H1 (cell line): ENCODE results near the gene RTKN2. TPM values are rescaled to one million over a fixed set of nuclear protein-coding genes. Genes with fewer than 3 reads are reported as not detected.

Experiments
- CTCF ChIA-PET: fragments of 300-600 bp; sonication (Branson Sonifier 250); formaldehyde crosslinking; loops from one replicate; lab custom pipeline; 2021; ENCODE audit not compliant: partially characterized antibody; lab: Charles Lee
- POLR2A ChIA-PET: fragments of 300-600 bp; sonication (Branson Sonifier 250); formaldehyde crosslinking; loops from one replicate; lab custom pipeline; 2021; ENCODE audit warnings: inconsistent platforms; ENCODE audit not compliant: partially characterized antibody; lab: Charles Lee
- DNase-seq, 2 experiments: peaks; one replicate each; pipeline versions ENCODE4 v3.0.0 to v3.0.0-alpha.2; 2010 to 2022; ENCODE audit warnings: low spot score in 2 of 2, low read depth in 1 of 2, mixed read lengths in 1 of 2
- FAIRE-seq: peaks from 2 replicates; lab custom pipeline; 2011; peaks lifted over from hg19 to GRCh38; lab: Jason Lieb, UNC
- H2AFZ ChIP-seq: 2 replicates; pipeline ENCODE4 v1.8.1; 2012; ENCODE audit warnings: low read length, inconsistent platforms
- H2AK5ac ChIP-seq: 2 replicates; pipeline ENCODE4 v1.6.1; 2013; ENCODE audit warnings: low read depth, low read length
- H2BK120ac ChIP-seq: replicated peaks from 2 replicates; pipeline ENCODE3; 2013; ENCODE audit warnings: low read depth, low read length, inconsistent platforms
- H2BK12ac ChIP-seq: 2 replicates; pipeline ENCODE4 v1.6.1; 2013; ENCODE audit warnings: low read depth, low read length
- H2BK15ac ChIP-seq: 2 replicates; pipeline ENCODE4 v1.6.1; 2013; ENCODE audit warnings: low read length
- H2BK20ac ChIP-seq: 2 replicates; pipeline ENCODE4 v1.6.1; 2013; ENCODE audit warnings: low read length
- H2BK5ac ChIP-seq: 2 replicates; pipeline ENCODE4 v1.6.1; 2013; ENCODE audit warnings: low read depth, low read length
- H3K14ac ChIP-seq: 2 replicates; pipeline ENCODE4 v1.6.1; 2013; ENCODE audit warnings: inconsistent platforms; ENCODE audit not compliant: insufficient read length
- H3K18ac ChIP-seq: 2 replicates; pipeline ENCODE4 v1.6.1; 2013; ENCODE audit warnings: low read length; ENCODE audit errors: extremely low read depth
- H3K23ac ChIP-seq: 2 replicates; pipeline ENCODE4 v1.6.1; 2013; ENCODE audit warnings: inconsistent platforms; ENCODE audit not compliant: insufficient read length
- H3K23me2 ChIP-seq: 2 replicates; pipeline ENCODE4 v1.6.1; 2013; ENCODE audit warnings: low read depth, low read length
- H3K27ac ChIP-seq: 2 replicates; pipeline ENCODE4 v1.6.1; 2011; ENCODE audit warnings: low read depth, low read length, inconsistent platforms
- H3K27me3 ChIP-seq, 4 experiments: replicated peaks in 1 of 4; 1 replicate in 1 of 4; 2 replicates in 3 of 4; pipeline versions ENCODE4 v1.6.1 to v1.8.1; 2011 to 2013; ENCODE audit warnings: low read length in 3 of 4, mild to moderate bottlenecking in 3 of 4, inconsistent platforms in 2 of 4, mixed read lengths in 2 of 4, moderate library complexity in 1 of 4; ENCODE audit not compliant: control insufficient read depth in 3 of 4, insufficient read depth in 3 of 4; ENCODE audit errors: extremely low read depth in 1 of 4
- H3K36me3 ChIP-seq, 4 experiments: 2 replicates each; pipeline versions ENCODE4 v1.6.1 to v1.8.1; 2011 to 2013; ENCODE audit warnings: mild to moderate bottlenecking in 4 of 4, low read length in 3 of 4, moderate library complexity in 2 of 4, control low read depth in 1 of 4, inconsistent platforms in 1 of 4; ENCODE audit not compliant: insufficient read depth in 4 of 4, control insufficient read depth in 2 of 4
- H3K4ac ChIP-seq: replicated peaks from 2 replicates; pipeline ENCODE3; 2013; ENCODE audit warnings: low read length, low read depth, mixed read lengths, inconsistent platforms; ENCODE audit not compliant: insufficient read length
- H3K4me1 ChIP-seq, 4 experiments: replicated peaks in 1 of 4; 1 replicate in 1 of 4; 2 replicates in 3 of 4; pipeline versions ENCODE4 v1.6.1 to v1.8.1; 2011 to 2013; ENCODE audit warnings: low read length in 3 of 4, inconsistent platforms in 2 of 4, mixed read lengths in 1 of 4; ENCODE audit not compliant: insufficient read depth in 4 of 4, control insufficient read depth in 3 of 4
- H3K4me2 ChIP-seq, 2 experiments: 2 replicates each; pipeline versions ENCODE4 v1.6.1 to v1.8.1; 2011 to 2013; ENCODE audit warnings: low read depth in 2 of 2, low read length in 2 of 2, control low read depth in 1 of 2, inconsistent platforms in 1 of 2, mild to moderate bottlenecking in 1 of 2; ENCODE audit not compliant: insufficient read depth in 1 of 2
- H3K4me3 ChIP-seq, 4 experiments: fragments of 200-600, 300-600 bp in 1 of 4; sonication (generic), shearing (Covaris generic), sonication (Bioruptor Twin) in 1 of 4; 2 replicates each; pipeline versions ENCODE4 v1.5.1 to v1.8.1; 2011 to 2016; ENCODE audit warnings: low read length in 4 of 4, low read depth in 3 of 4, control low read depth in 2 of 4, inconsistent platforms in 2 of 4, mild to moderate bottlenecking in 2 of 4, mixed read lengths in 1 of 4, moderate library complexity in 1 of 4; ENCODE audit not compliant: insufficient read depth in 2 of 4; ENCODE audit errors: extremely low read depth in 1 of 4
- H3K56ac ChIP-seq: replicated peaks from 2 replicates; pipeline ENCODE3; 2013; ENCODE audit warnings: low read depth, mild to moderate bottlenecking, mixed read lengths, low read length, inconsistent platforms; ENCODE audit not compliant: insufficient read length
- H3K79me1 ChIP-seq: 2 replicates; pipeline ENCODE4 v1.6.1; 2013; ENCODE audit warnings: low read depth, low read length, control low read depth
- H3K79me2 ChIP-seq, 2 experiments: 2 replicates each; pipeline versions ENCODE4 v1.6.1 to v1.8.1; 2012 to 2013; ENCODE audit warnings: low read length in 2 of 2, mild to moderate bottlenecking in 2 of 2, inconsistent platforms in 1 of 2; ENCODE audit not compliant: insufficient read depth in 2 of 2, control insufficient read depth in 1 of 2
- H3K9ac ChIP-seq, 4 experiments: replicated peaks in 1 of 4; 1 replicate in 1 of 4; 2 replicates in 3 of 4; pipeline versions ENCODE4 v1.6.1 to v1.8.1; 2011 to 2013; ENCODE audit warnings: low read depth in 3 of 4, low read length in 3 of 4, control low read depth in 2 of 4, mild to moderate bottlenecking in 2 of 4, moderate library complexity in 2 of 4, inconsistent platforms in 1 of 4; ENCODE audit errors: extremely low read depth in 1 of 4
- H3K9me3 ChIP-seq, 2 experiments: 2 replicates each; pipeline versions ENCODE4 v1.6.1 to v1.8.1; 2012 to 2013; ENCODE audit warnings: mild to moderate bottlenecking in 2 of 2, moderate library complexity in 2 of 2, control low read depth in 1 of 2, inconsistent platforms in 1 of 2, low read depth in 1 of 2, low read length in 1 of 2, mixed read lengths in 1 of 2; ENCODE audit not compliant: insufficient read depth in 2 of 2
- H4K20me1 ChIP-seq, 2 experiments: replicated peaks in 1 of 2; 2 replicates each; pipeline versions ENCODE3 to v1.8.1; 2011 to 2013; ENCODE audit warnings: inconsistent platforms in 2 of 2, low read length in 2 of 2, mild to moderate bottlenecking in 1 of 2; ENCODE audit not compliant: insufficient read depth in 2 of 2, control insufficient read depth in 1 of 2
- H4K5ac ChIP-seq: 2 replicates; pipeline ENCODE4 v1.6.1; 2013; ENCODE audit warnings: low read length, low read depth, mixed read lengths, inconsistent platforms; ENCODE audit not compliant: insufficient read length
- H4K8ac ChIP-seq: 2 replicates; pipeline ENCODE4 v1.8.0; 2013; ENCODE audit warnings: mild to moderate bottlenecking, moderate library complexity, low read length, inconsistent platforms; ENCODE audit not compliant: insufficient read depth; ENCODE audit errors: extremely low read depth
- H4K91ac ChIP-seq: replicated peaks from 2 replicates; pipeline ENCODE3; 2013; ENCODE audit warnings: low read length, mixed read lengths, inconsistent platforms; ENCODE audit not compliant: insufficient read length
- ATF2 ChIP-seq: IDR thresholded peaks from 2 replicates; pipeline ENCODE4 v1.6.1; 2012; ENCODE audit warnings: low read length, inconsistent platforms
- CTCF ChIP-seq, 3 experiments: IDR thresholded peaks; 1 replicate in 2 of 3; 2 replicates in 1 of 3; pipeline versions ENCODE4 v1.5.1 to v1.6.1; 2011; ENCODE audit warnings: low read length in 3 of 3, mild to moderate bottlenecking in 3 of 3, inconsistent platforms in 2 of 3, low read depth in 1 of 3, moderate library complexity in 1 of 3; ENCODE audit not compliant: insufficient read depth in 1 of 3; ENCODE audit errors: control extremely low read depth in 1 of 3
- JUN ChIP-seq: IDR thresholded peaks from 2 replicates; pipeline ENCODE4 v1.6.1; 2011; ENCODE audit warnings: low read depth, mild to moderate bottlenecking, improper control_type of control experiment, low read length
- KDM1A ChIP-seq: fragments of 200-600, 300-600 bp; sonication (generic); IDR thresholded peaks from 2 replicates; pipeline ENCODE4 v1.7.1; 2016; ENCODE audit warnings: mild to moderate bottlenecking, low read length, borderline replicate concordance
- MAX ChIP-seq: IDR thresholded peaks from 2 replicates; pipeline ENCODE4 v1.6.1; 2012; ENCODE audit warnings: inconsistent platforms
- SIX5 ChIP-seq: IDR thresholded peaks from 2 replicates; pipeline ENCODE4 v1.6.1; 2011; ENCODE audit warnings: mild to moderate bottlenecking, low read depth, low read length
- SP2 ChIP-seq: IDR thresholded peaks from 2 replicates; pipeline ENCODE4 v1.6.1; 2012; ENCODE audit warnings: mild to moderate bottlenecking, low read length, inconsistent platforms
- SRF ChIP-seq: IDR thresholded peaks from 2 replicates; pipeline ENCODE4 v1.6.1; 2011; ENCODE audit warnings: mild to moderate bottlenecking, low read depth, low read length, moderate library complexity
- TAF7 ChIP-seq: optimal IDR thresholded peaks from 2 replicates; pipeline ENCODE3; 2011; ENCODE audit warnings: low read depth, mild to moderate bottlenecking, inconsistent platforms, low read length, moderate library complexity, borderline replicate concordance
- ZNF274 ChIP-seq: IDR thresholded peaks from 2 replicates; pipeline ENCODE4 v1.7.0; 2012; ENCODE audit warnings: low read length, borderline replicate concordance; ENCODE audit errors: extremely low read depth
- WGBS, 2 experiments: shearing (Covaris generic) in 1 of 2; methylation state at CpG; one replicate each; pipeline versions ENCODE4 v1.1.6 to v1.1.7; 2013 to 2015; ENCODE audit warnings: low lambda C conversion rate in 2 of 2, mixed read lengths in 2 of 2, inconsistent platforms in 1 of 2, low coverage in 1 of 2, missing lambda C conversion rate in 1 of 2; ENCODE audit not compliant: insufficient replicate concordance in 2 of 2, insufficient coverage in 1 of 2, insufficient read length in 1 of 2; ENCODE audit errors: extremely low coverage in 1 of 2, missing lambda C conversion rate in 1 of 2; 5-methylcytosine and 5-hydroxymethylcytosine counted together
- polyA plus RNA-seq, 7 experiments: library from polyadenylated mRNA; depleted of rRNA in 3 of 7; stranded (reverse) in 5 of 7; unstranded in 2 of 7; fragments of >200 nt in 5 of 7; fragments of 200-250 nt in 2 of 7; gene quantifications; 1 replicate in 5 of 7; 2 replicates in 1 of 7; 4 replicates in 1 of 7; pipeline versions ENCODE4 v1.2.1 to v1.2.3, GENCODE V29; 2011 to 2013; ENCODE audit warnings: missing spikeins in 2 of 7, mixed read lengths in 2 of 7
- total RNA-seq: library from RNA; stranded (reverse); fragmentation: NEBNext Ultra II Directional; extraction: Animal tissue kit (Norgen Biotek cat#: 25700); gene quantifications from 2 replicates; pipeline ENCODE4 v1.2.1, GENCODE V29; 2021

The RTKN2 gene
- total and polyA plus RNA-seq, 2 of the 8 experiments (the other 6 are each of a cell fraction or from before 2014, with no cell fraction given), result 5.1 to 24.6 TPM

GRCh38 chr10:62165803-62166202 lies 102.8 kb downstream of the RTKN2 start:
- no peak overlapping the region for H4K91ac ChIP-seq
- DNase-seq (no peak), FAIRE-seq (no peak)
- no peaks in the 10 kb centered on the region for H3K36me3 ChIP-seq
- no peak overlapping the region for H3K27ac ChIP-seq
- no peak overlapping the region for H2BK20ac ChIP-seq
- H2BK12ac ChIP-seq, result no peak overlapping the region
- H2AFZ ChIP-seq, result no peak overlapping the region
- no peak overlapping the region for H4K5ac ChIP-seq
- no peak overlapping the region for H2BK15ac ChIP-seq
- no peaks in the 10 kb centered on the region; a peak in 1 of 7 replicates for H3K4me1 ChIP-seq
- H3K23ac ChIP-seq, result no peak overlapping the region
- no peak overlapping the region for H3K14ac ChIP-seq
- no peak overlapping the region for H3K4ac ChIP-seq
- no peak overlapping the region for H3K9ac ChIP-seq
- H2BK5ac ChIP-seq, result no peak overlapping the region
- no peak overlapping the region for H3K18ac ChIP-seq
- H3K4me3 ChIP-seq, result no peak overlapping the region
- WGBS, 2 experiments, result 89% methylated on average over 4 of the region's 4 CpGs; no CpG with 5 or more reads in 1 of the 2 experiments
- CTCF ChIA-PET, result no interaction called here
- H3K9me3 ChIP-seq, result no peaks in the 10 kb centered on the region
- H4K20me1 ChIP-seq, result no peaks in the 10 kb centered on the region
- H3K79me2 ChIP-seq, result no peaks in the 10 kb centered on the region
- H2AK5ac ChIP-seq, result no peak overlapping the region
- POLR2A ChIA-PET, result no interaction called here
- no peaks in the 10 kb centered on the region for H3K23me2 ChIP-seq
- H4K8ac ChIP-seq, result no peak overlapping the region
- H2BK120ac ChIP-seq, result no peak overlapping the region
- no peaks in the 10 kb centered on the region for H3K79me1 ChIP-seq
- no peak overlapping the region for H3K56ac ChIP-seq
- H3K27me3 ChIP-seq, result no peaks in the 10 kb centered on the region
- no peak overlapping the region for H3K4me2 ChIP-seq
- no peak for TF ChIP-seq ZNF274
- no peak for TF ChIP-seq TAF7
- TF ChIP-seq SRF, result no peak
- no peak for TF ChIP-seq KDM1A
- TF ChIP-seq MAX, result no peak
- TF ChIP-seq CTCF (IDR thresholded peaks at IDR 0.05; ENCODE audit: control extremely low read depth in 1 of 3, insufficient read depth in 1 of 3, low read depth in 1 of 3, low read length in 3 of 3), result no peak
- no peak for TF ChIP-seq ATF2
- no peak for TF ChIP-seq SP2
- TF ChIP-seq SIX5, result no peak
- no peak for TF ChIP-seq JUN
